Suprapubic skin (tissue), 4 donors: Measurements from ENCODE around the gene ATP2C2. TPM values are rescaled to one million over a fixed set of nuclear protein-coding genes. Genes with fewer than 3 reads are reported as not detected.

Experiments
- DNase-seq, 2 donors: peaks; one replicate each; pipeline ENCODE4 v3.0.0-alpha.2; 2019; ENCODE audit warnings: low spot score in 2 of 2
- H3K27ac ChIP-seq: fragments of 200-600 bp; sonication (generic); one replicate; pipeline ENCODE4 v1.5.1; 2019
- H3K27me3 ChIP-seq: fragments of 200-600 bp; sonication (generic); one replicate; pipeline ENCODE4 v1.5.1; 2019
- H3K36me3 ChIP-seq: fragments of 200-600 bp; sonication (generic); one replicate; pipeline ENCODE4 v1.5.1; 2019
- H3K4me1 ChIP-seq: fragments of 200-600 bp; sonication (generic); one replicate; pipeline ENCODE4 v1.5.1; 2019
- H3K4me3 ChIP-seq: fragments of 200-600 bp; sonication (generic); one replicate; pipeline ENCODE4 v1.5.1; 2019; ENCODE audit warnings: mild to moderate bottlenecking
- H3K9me3 ChIP-seq: fragments of 200-600 bp; sonication (generic); one replicate; pipeline ENCODE4 v1.5.1; 2019
- EP300 ChIP-seq: sonication (generic); formaldehyde crosslinking; IDR thresholded peaks from one replicate; pipeline ENCODE4 v1.6.1; 2017; ENCODE audit warnings: antibody characterized with exemption
- POLR2A ChIP-seq, 2 donors: fragments of 450-650 bp; IDR thresholded peaks; one replicate each; pipeline ENCODE4 v1.6.1; 2017; ENCODE audit warnings: antibody characterized with exemption in 2 of 2, mild to moderate bottlenecking in 2 of 2, moderate library complexity in 2 of 2
- POLR2AphosphoS5 ChIP-seq, 3 donors: sonication (generic); formaldehyde crosslinking; IDR thresholded peaks; one replicate each; pipeline ENCODE4 v1.6.1; 2017; ENCODE audit warnings: antibody characterized with exemption in 3 of 3
- WGBS: methylation state at CpG from one replicate; pipeline ENCODE4 v1.1.5; 2018; 5-methylcytosine and 5-hydroxymethylcytosine counted together
- total RNA-seq, 4 donors: library from RNA; depleted of rRNA; stranded (reverse); fragments of >200 nt; gene quantifications; one replicate each; pipeline ENCODE4 v1.1.0, GENCODE V29; 2016
- TF ChIP-seq, protein P1 (sequence below), 2 donors: fragments of 200-600 bp in 1 of 2; fragments of 450-650 bp in 1 of 2; sonication (generic) in 1 of 2; IDR thresholded peaks; one replicate each; pipeline ENCODE4 v1.5.1; 2016 to 2019; ENCODE audit warnings: antibody characterized with exemption in 2 of 2, mild to moderate bottlenecking in 1 of 2, moderate library complexity in 1 of 2

Gene ATP2C2
- total RNA-seq, 4 donors from 2014 or later = 28.0 to 85.6 (median 40.3) TPM

DNA sequence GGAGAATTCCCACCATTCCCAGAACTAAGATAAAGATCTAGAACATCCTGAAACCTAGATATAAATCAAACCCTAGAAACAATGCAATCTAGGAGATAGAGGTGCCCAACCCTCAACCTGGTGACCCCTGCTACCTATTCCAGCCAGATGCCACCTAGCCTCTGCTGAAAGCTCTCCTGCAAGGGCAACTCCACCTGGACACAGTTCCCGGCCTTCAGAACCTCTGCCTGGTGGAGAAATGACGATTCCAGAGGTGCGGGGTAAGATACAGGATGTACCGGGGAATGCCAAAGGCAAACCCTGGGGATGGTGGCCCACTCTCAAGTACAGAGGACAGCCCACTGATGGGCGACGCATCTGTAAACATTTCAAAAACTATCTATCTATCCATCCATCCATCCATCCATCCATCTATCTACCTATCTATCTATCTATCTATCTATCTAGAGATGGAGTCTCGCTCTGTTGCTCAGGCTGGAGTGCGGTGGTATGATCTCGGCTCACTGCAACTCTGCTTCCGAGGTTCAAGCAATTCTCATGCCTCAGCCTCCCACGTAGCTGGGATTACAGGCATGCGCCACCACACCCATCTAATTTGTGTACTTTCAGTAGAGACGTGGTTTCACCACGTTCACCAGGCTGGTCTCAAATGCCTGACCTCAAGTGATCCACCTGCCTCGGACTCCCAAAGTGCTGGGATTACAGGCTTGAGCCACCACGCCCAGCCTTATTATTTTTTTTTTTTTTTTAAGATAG is 117.1 kb downstream of the ATP2C2 start:
- Histone ChIP-seq H3K36me3 (peaks cover 89% of the 10 kb centered on the region), H3K9me3 (no peaks in the 10 kb centered on the region), H3K27ac (no peak overlapping the region), H3K4me1 (peaks cover 3% of the 10 kb centered on the region), H3K27me3 (no peaks in the 10 kb centered on the region), H3K4me3 (no peak overlapping the region)
- DNase-seq = peak in 1 of 2 donors; percentile 59
- 93% methylated on average over 16 of the region's 16 CpGs for WGBS
- no peak for TF ChIP-seq POLR2AphosphoS5 (IDR thresholded peaks at IDR 0.05)
- no peak for TF ChIP-seq EP300
- TF ChIP-seq POLR2A (IDR thresholded peaks at IDR 0.05) = no peak
- TF ChIP-seq, protein P1, sequence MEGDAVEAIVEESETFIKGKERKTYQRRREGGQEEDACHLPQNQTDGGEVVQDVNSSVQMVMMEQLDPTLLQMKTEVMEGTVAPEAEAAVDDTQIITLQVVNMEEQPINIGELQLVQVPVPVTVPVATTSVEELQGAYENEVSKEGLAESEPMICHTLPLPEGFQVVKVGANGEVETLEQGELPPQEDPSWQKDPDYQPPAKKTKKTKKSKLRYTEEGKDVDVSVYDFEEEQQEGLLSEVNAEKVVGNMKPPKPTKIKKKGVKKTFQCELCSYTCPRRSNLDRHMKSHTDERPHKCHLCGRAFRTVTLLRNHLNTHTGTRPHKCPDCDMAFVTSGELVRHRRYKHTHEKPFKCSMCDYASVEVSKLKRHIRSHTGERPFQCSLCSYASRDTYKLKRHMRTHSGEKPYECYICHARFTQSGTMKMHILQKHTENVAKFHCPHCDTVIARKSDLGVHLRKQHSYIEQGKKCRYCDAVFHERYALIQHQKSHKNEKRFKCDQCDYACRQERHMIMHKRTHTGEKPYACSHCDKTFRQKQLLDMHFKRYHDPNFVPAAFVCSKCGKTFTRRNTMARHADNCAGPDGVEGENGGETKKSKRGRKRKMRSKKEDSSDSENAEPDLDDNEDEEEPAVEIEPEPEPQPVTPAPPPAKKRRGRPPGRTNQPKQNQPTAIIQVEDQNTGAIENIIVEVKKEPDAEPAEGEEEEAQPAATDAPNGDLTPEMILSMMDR (IDR thresholded peaks at IDR 0.05) = no peak

DNA sequence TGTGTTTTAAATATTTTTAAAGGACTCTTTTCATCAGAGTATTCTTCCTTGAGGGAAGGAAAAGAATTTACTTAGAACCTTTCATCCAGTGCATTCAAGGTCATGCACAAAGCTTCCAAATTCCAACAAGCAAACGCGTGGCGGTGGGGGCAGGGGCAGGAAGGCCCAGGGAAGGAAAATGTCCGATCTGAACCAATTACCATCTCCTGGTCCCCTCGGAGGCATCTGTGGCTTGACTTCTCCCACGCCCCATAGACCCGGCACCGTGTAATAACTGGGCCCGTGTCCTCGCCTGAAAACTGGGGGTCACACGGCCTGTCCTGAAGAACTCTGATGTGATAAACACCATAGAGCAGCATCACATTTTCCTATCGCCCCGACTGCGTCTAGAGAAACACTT is 117.8 kb downstream of the ATP2C2 start:
- Histone ChIP-seq H3K9me3 (no peaks in the 10 kb centered on the region), H3K36me3 (peaks cover 82% of the 10 kb centered on the region), H3K27me3 (no peaks in the 10 kb centered on the region), H3K4me3 (no peak overlapping the region), H3K4me1 (peaks cover 3% of the 10 kb centered on the region), H3K27ac (no peak overlapping the region)
- WGBS = 84% methylated on average over 14 of the region's 14 CpGs
- TF ChIP-seq EP300 (no peak), POLR2A (IDR thresholded peaks at IDR 0.05) (no peak), POLR2AphosphoS5 (IDR thresholded peaks at IDR 0.05) (no peak)
- TF ChIP-seq, protein P1 (IDR thresholded peaks at IDR 0.05) = no peak
- no peak for DNase-seq

DNA sequence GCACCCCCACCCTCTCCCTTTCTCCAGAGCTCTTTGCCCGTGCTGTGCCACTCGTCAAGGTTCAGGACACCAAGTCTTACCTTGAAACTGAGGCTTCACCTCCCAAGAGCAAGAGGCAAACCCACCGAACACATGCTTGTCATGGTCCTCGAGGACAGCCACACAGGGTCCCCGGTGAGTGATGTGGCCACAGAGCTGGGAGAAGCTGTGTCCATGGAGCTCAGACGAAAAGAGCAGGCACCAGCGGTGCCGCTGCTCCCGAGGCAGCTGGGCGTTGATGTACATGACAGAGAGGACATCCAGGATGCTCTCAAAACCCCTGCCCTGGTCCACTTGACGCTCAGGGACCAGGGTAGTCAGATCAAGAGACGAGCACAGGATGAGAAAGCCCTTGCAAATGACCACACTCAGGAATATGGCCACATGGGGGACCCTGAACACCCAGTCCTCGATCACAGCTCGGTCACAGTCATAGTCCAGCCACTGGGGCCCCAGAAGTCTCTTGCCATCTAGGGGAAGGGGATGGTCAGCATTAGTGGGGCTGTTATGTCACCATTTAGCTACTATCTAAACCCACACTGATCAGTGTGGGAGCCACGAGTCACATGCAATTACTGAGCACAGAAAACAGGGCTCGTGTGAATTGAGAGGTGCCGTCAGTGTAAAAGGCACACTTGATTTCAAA is 118.4 kb downstream of the ATP2C2 start:
- peak in 1 of 2 donors; percentile 64 for DNase-seq

DNA sequence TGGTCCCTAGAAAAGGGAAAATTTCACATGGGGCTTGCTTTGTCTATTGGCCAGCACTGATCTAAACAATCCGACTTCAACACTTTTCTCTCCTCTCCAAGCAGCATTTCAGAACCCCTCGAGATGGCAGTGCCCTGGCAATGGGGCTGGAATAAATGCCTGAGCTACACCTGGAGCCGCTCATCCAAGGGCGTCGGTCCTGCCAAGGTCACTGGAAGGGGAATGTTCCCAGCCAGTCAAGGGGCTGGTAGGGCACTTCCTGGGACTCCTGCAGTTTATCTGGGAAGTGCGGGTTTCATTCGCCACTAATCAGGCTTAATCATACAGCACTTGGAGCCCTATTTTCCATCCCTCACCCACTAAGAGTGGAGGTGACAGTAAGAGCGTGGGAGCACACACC is 119.0 kb downstream of the ATP2C2 start:
- WGBS = 91% methylated on average over 8 of the region's 8 CpGs
- H3K4me1 ChIP-seq = peaks cover 3% of the 10 kb centered on the region
- H3K4me3 ChIP-seq = no peak overlapping the region
- no peaks in the 10 kb centered on the region for H3K27me3 ChIP-seq
- H3K9me3 ChIP-seq = no peaks in the 10 kb centered on the region
- no peak overlapping the region for H3K27ac ChIP-seq
- peaks cover 70% of the 10 kb centered on the region for H3K36me3 ChIP-seq
- DNase-seq = peak in 1 of 2 donors; percentile 53
- TF ChIP-seq POLR2AphosphoS5 (IDR thresholded peaks at IDR 0.05) = no peak
- TF ChIP-seq, protein P1 (IDR thresholded peaks at IDR 0.05) = no peak
- no peak for TF ChIP-seq POLR2A (IDR thresholded peaks at IDR 0.05)
- no peak for TF ChIP-seq EP300

More for the DNA sequence above, 118.4 kb downstream of the ATP2C2 start:
- Histone ChIP-seq H3K36me3 (peaks cover 77% of the 10 kb centered on the region), H3K9me3 (no peaks in the 10 kb centered on the region), H3K27me3 (no peaks in the 10 kb centered on the region), H3K27ac (no peak overlapping the region), H3K4me3 (no peak overlapping the region), H3K4me1 (peaks cover 3% of the 10 kb centered on the region)
- 94% methylated on average over 11 of the region's 17 CpGs for WGBS
- TF ChIP-seq EP300 = no peak
- no peak for TF ChIP-seq POLR2A (IDR thresholded peaks at IDR 0.05)
- TF ChIP-seq, protein P1 (IDR thresholded peaks at IDR 0.05) = no peak
- TF ChIP-seq POLR2AphosphoS5 (IDR thresholded peaks at IDR 0.05) = no peak

DNA sequence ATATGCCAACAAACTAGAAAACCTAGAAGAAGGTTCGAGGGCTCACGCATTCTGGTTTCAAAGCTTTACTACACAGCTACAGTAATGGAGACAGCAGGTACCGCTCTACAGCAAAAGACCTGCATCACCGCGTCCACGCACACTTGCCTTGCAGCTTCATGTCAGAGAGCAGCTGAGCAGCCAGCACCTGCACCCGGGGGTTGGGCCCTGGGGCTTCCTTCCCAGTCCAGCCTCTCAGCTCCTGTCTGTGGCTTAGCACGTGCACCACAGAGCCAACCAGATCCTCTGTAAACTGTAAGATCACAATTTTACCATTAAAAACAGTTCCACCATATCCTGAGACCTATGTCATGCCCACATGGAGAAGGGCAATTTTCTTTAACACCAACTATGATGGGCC is 120.8 kb downstream of the ATP2C2 start:
- Histone ChIP-seq H3K4me1 (peaks cover 3% of the 10 kb centered on the region), H3K27ac (no peak overlapping the region), H3K36me3 (peaks cover 61% of the 10 kb centered on the region), H3K4me3 (no peak overlapping the region), H3K9me3 (no peaks in the 10 kb centered on the region), H3K27me3 (no peaks in the 10 kb centered on the region)
- peak in 1 of 2 donors; percentile 48 for DNase-seq
- 89% methylated on average over 7 of the region's 8 CpGs for WGBS
- TF ChIP-seq POLR2AphosphoS5 (IDR thresholded peaks at IDR 0.05) (no peak), POLR2A (IDR thresholded peaks at IDR 0.05) (no peak), EP300 (no peak)
- TF ChIP-seq, protein P1 (IDR thresholded peaks at IDR 0.05) = no peak
